ENCODE measurements around the gene TAGAP.

TAGAP gene

DNA sequence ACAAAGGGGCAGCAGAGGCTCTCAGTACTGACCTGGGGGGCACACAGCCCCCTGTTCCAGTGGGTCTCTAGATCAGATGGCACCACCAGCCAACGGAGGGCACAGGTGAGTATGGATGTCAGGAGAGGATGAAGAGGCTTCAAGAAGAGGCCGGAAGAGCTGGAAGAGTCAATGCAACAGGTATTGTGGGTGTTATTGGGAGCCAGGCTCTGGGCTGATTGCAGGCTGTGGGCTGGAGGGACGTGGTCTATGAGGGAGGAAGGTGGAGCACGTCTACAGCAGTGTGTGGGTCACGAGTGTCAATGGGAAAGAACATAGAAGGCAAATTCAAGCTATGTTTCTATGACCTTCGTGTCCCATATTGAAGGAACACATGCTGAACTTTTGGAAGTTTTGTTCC is 18.8 kb upstream of the TAGAP start:
- Histone ChIP-seq H3K36me3 (ENCODE audit: insufficient read depth, low read length) (no peaks in the 10 kb centered on the region), H3K4me1 (ENCODE audit: insufficient read depth, low read length) (no peaks in the 10 kb centered on the region), H3K9me3 (ENCODE audit: control insufficient read depth, insufficient read depth, low read length) (no peaks in the 10 kb centered on the region), H3K9ac (ENCODE audit: low read depth, low read length) (no peak overlapping the region)

DNA sequence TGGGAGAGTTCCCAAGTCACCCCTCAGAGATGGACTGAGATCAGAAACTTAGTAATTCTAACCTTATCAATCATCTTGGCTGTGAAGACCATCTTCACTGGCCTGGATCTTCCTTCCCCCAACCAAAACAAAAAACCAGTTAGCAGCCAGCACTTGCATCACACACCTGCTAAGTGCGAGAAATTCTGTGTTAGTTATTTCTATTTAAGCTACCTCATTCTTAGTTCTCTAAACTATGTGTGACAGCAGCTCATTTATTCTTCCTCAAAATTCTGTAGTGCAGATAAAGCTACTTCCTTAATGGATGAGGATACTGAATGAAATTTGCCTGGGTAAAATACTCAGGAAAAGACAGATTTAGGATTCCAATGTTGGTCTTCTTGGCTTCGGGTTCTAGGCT is 18.2 kb upstream of the TAGAP start:
- no peaks in the 10 kb centered on the region for H3K36me3 ChIP-seq (ENCODE audit: insufficient read depth, low read length)
- H3K4me1 ChIP-seq (ENCODE audit: insufficient read depth, low read length): no peaks in the 10 kb centered on the region
- no peaks in the 10 kb centered on the region for H3K9me3 ChIP-seq (ENCODE audit: control insufficient read depth, insufficient read depth, low read length)
- no peak overlapping the region for H3K9ac ChIP-seq (ENCODE audit: low read depth, low read length)

DNA sequence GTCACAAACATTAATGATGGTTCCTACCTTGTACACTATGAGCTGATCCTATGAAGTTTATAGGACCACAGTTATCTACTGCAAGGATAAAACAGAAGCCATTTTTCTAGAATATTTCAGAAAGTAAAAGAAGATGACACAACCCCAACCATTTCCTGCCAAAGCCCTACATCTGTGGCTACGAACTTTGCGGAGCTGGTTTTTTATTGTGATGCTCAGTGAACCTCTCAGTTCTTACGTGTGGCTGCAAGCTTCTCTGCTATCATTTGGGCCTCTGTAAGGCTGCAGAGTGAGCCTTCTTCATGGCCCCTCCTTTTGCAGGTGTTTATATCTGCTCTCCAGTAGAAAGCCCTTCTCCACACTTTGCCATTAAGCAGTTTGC is 17.8 kb upstream of the TAGAP start:
- Histone ChIP-seq H3K9me3 (ENCODE audit: control insufficient read depth, insufficient read depth, low read length) (no peaks in the 10 kb centered on the region), H3K9ac (ENCODE audit: low read depth, low read length) (no peak overlapping the region), H3K36me3 (ENCODE audit: insufficient read depth, low read length) (no peaks in the 10 kb centered on the region), H3K4me1 (ENCODE audit: insufficient read depth, low read length) (no peaks in the 10 kb centered on the region)

DNA sequence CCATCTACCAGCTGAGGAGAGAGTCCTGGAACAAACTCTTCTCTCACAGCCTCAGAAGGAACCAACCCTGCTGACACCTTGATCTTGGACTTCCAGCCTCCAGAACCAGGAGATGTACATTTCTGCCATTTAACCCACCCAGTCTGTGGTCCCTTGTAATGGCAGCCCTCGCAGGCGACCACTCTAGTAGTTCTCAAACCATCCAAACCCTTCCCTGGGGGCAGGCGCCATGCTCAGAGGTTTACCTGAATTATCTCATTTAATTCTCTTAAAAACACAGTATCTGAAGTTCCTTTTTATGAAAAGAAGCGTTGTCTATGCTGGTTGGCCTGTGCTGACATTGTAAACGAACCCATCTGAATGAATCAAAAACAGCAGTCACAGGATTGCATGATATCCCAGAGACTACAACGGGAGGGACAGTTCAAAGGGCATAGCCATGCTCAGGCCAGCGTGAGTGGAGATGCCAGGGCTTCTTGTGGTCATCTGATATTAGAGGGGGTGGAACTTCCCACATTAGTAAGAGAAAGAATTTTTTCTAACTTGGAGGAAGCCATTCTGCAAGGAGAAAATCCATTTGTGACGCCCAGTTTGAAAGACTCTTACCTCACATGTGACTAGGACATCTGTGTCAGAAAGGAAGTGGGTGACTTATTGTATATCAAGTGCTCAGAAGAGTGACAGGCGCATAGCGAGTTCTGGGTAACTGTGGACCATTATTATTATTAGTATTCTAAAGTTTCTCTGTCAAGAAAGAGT is 17.2 kb upstream of the TAGAP start:
- Histone ChIP-seq H3K4me1 (ENCODE audit: insufficient read depth, low read length) (no peaks in the 10 kb centered on the region), H3K36me3 (ENCODE audit: insufficient read depth, low read length) (no peaks in the 10 kb centered on the region), H3K9ac (ENCODE audit: low read depth, low read length) (no peak overlapping the region), H3K9me3 (ENCODE audit: control insufficient read depth, insufficient read depth, low read length) (no peaks in the 10 kb centered on the region)

DNA sequence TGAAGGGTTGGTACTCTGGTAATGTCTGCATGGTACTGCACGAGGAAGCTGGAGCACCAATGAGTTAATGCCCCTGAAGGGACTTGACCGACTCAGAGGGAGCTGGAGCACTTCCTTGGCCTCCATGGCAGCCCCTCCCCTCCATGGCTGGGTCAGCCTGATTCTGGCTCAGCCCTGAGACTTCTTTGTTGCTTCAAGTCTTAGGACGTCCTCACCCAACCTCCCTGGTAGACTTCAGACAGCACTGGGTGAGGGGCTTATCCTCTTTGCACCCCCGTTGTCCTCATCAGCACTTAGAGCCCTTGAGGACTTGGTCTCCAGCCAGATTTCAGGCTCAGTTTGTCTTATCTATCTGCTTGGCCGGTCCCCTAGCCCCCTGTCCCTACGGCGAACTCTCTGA is 16.4 kb upstream of the TAGAP start:
- Histone ChIP-seq H3K4me1 (ENCODE audit: insufficient read depth, low read length) (no peaks in the 10 kb centered on the region), H3K9me3 (ENCODE audit: control insufficient read depth, insufficient read depth, low read length) (no peaks in the 10 kb centered on the region), H3K36me3 (ENCODE audit: insufficient read depth, low read length) (no peaks in the 10 kb centered on the region), H3K9ac (ENCODE audit: low read depth, low read length) (no peak overlapping the region)

DNA sequence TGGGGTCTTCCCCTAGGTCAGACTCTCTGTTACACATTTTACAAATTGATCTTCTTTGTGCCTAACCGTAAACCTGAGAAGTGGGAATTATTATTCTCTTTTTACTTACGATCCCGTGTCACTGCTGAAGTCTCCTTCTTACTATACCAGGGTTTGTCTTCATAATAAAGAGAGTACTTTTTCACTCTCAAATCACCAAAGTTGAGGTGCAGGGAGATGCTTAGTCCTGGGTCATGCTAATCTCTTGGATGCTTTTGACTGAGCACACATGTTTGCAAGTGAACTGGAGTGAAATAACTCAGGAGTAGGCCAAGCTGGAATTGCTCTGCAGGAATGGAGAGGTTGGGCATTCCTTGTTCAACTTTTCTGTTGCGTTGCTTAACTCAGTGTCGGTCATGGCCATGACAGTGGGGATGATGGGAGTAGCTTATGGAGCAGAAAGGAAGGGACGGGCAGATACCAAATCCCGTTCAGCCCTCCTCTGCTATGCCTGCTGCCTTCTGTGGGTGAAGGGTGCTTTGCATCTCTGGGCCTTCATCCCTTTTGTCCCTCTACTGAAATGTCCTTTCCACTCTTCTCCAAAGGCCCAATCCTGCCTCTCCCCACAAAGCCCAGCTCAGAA is 15.2 kb upstream of the TAGAP start:
- Histone ChIP-seq H3K9me3 (ENCODE audit: control insufficient read depth, insufficient read depth, low read length) (no peaks in the 10 kb centered on the region), H3K36me3 (ENCODE audit: insufficient read depth, low read length) (no peaks in the 10 kb centered on the region), H3K9ac (ENCODE audit: low read depth, low read length) (no peak overlapping the region), H3K4me1 (ENCODE audit: insufficient read depth, low read length) (no peaks in the 10 kb centered on the region)

DNA sequence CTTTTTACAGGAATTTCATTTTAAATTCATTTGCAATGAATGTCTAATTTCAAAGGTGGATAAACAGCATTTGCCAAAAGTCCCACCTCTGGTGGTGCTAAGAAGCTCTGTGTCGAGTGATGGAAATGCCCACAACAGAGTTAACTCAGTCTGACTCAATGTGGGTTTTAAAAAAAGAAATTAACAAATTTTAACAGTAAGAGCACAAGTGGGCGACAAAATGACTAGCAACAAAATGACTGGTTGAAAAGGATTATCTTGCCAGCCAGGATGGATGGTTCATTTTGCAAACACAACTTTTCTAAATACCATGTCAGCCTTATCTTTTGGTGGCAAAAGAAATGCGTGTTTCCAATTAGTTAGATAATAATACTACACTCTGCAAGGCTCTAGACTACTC is 14.3 kb upstream of the TAGAP start:
- Histone ChIP-seq H3K36me3 (ENCODE audit: insufficient read depth, low read length) (no peaks in the 10 kb centered on the region), H3K9ac (ENCODE audit: low read depth, low read length) (no peak overlapping the region), H3K4me1 (ENCODE audit: insufficient read depth, low read length) (no peaks in the 10 kb centered on the region), H3K9me3 (ENCODE audit: control insufficient read depth, insufficient read depth, low read length) (no peaks in the 10 kb centered on the region)

DNA sequence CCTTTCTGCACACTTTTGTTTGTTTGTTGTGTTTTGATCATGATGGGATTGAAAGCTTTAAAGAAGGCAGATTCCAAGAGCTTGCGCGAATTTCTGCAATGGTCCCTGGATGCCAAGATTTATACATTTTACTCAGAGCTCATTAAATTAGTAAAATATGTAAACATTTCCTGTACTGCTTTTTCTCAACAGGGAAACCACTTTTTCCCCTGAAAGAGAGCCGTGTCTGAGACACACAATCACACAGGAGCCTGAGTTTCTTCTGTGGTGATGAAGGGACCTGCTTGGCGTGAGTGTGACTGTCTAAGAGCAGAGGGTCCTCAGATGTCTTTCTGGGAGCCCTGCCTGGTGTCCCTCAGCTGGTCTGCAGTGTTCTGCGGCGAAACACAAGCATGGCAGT is 12.1 kb upstream of the TAGAP start:
- Histone ChIP-seq H3K9ac (ENCODE audit: low read depth, low read length) (no peak overlapping the region), H3K36me3 (ENCODE audit: insufficient read depth, low read length) (no peaks in the 10 kb centered on the region), H3K4me1 (ENCODE audit: insufficient read depth, low read length) (no peaks in the 10 kb centered on the region), H3K9me3 (ENCODE audit: control insufficient read depth, insufficient read depth, low read length) (no peaks in the 10 kb centered on the region)

DNA sequence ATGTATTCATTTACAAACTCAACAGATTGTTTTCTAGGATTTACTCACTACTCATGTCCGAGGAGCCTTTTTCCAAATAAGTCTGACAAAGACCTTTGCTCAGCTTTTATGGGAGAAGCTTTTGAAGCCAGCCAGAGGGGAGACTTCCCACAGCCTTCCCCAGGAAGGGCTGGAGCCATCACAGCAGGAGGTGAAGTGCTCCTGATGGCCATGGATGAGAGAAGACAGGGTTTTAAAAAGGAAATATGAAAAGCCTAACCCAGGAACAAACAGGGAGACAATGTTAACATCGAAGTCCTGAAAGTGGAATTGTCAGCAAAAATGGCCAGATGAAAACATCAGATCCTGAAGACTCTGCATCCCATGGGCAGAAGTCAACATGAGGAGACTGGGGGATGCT is 11.6 kb upstream of the TAGAP start:
- Histone ChIP-seq H3K9ac (ENCODE audit: low read depth, low read length) (no peak overlapping the region), H3K36me3 (ENCODE audit: insufficient read depth, low read length) (no peaks in the 10 kb centered on the region), H3K9me3 (ENCODE audit: control insufficient read depth, insufficient read depth, low read length) (no peaks in the 10 kb centered on the region), H3K4me1 (ENCODE audit: insufficient read depth, low read length) (no peaks in the 10 kb centered on the region)

DNA sequence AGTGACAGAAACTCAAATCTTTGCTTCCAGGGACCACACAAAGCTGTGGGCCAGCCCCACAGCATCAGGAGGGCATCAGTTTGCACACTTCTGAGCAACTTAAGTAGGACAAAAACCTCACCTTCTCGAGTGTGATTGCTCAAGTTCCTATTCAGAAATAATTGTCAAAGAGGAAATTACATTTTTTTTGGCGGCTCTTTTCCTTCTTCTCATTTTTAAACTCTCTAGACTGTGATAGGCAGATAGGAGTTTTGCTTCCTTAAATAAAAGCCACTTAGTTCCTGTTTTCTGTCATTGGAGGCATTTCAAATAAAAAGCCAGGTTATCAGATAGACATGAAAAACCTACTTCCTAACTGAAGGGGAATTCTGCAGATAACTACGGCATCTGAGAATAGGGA is 11.2 kb upstream of the TAGAP start:
- Histone ChIP-seq H3K9me3 (ENCODE audit: control insufficient read depth, insufficient read depth, low read length) (no peaks in the 10 kb centered on the region), H3K4me1 (ENCODE audit: insufficient read depth, low read length) (no peaks in the 10 kb centered on the region), H3K9ac (ENCODE audit: low read depth, low read length) (no peak overlapping the region), H3K36me3 (ENCODE audit: insufficient read depth, low read length) (no peaks in the 10 kb centered on the region)

DNA sequence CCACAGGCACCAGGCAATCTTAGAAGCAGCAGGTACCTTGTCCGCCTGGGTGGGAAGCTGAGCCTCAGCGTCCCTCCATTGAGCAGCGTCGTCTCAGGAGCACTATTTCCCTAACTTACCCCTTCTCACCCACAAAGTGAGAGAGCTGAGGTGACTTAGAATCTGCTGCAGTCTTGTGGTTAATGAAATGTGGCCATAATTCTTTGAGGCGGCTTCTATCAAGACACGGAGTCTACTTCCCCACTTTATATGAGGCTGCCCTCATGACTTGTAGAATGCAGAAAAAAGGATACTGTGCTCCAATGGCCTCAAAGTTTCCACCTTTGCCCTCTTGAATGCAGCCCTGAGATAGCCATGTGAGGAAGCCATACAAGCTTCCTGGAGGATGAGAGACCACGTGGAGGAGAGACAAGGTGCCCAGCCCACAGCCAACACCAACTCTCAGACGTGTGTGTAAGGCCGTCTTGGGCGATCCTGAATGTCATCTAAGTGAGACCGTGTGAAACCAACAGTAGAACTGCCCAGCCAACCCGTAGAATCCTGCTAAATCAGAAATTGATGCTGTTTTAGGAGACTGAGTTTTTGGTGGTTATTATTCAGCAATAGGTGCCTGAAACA is 9.1 kb upstream of the TAGAP start:
- H3K36me3 ChIP-seq (ENCODE audit: insufficient read depth, low read length): no peaks in the 10 kb centered on the region
- H3K9ac ChIP-seq (ENCODE audit: low read depth, low read length): no peak overlapping the region
- no peaks in the 10 kb centered on the region for H3K9me3 ChIP-seq (ENCODE audit: control insufficient read depth, insufficient read depth, low read length)
- H3K4me1 ChIP-seq (ENCODE audit: insufficient read depth, low read length): no peaks in the 10 kb centered on the region

DNA sequence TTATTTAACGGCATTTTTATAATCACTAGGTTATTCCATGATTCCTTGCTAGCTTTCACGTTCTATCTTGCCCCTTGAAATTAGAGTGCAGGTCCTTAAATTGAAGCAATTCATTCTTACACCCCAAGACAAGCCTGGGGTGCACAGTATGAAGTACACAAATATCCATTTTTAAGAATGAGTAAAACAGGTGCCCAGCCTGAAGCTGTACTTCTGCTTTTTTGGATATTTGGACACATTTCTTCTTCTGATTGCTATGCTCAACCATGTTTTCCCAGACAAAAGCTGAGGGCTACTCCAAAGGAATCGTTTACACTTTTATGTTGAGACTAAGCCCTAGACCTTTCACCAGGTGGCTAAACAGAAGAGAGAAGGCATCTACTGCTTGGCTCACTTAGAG is 7.9 kb upstream of the TAGAP start:
- no peaks in the 10 kb centered on the region for H3K36me3 ChIP-seq (ENCODE audit: insufficient read depth, low read length)
- no peaks in the 10 kb centered on the region for H3K4me1 ChIP-seq (ENCODE audit: insufficient read depth, low read length)
- no peak overlapping the region for H3K9ac ChIP-seq (ENCODE audit: low read depth, low read length)
- H3K9me3 ChIP-seq (ENCODE audit: control insufficient read depth, insufficient read depth, low read length): no peaks in the 10 kb centered on the region

DNA sequence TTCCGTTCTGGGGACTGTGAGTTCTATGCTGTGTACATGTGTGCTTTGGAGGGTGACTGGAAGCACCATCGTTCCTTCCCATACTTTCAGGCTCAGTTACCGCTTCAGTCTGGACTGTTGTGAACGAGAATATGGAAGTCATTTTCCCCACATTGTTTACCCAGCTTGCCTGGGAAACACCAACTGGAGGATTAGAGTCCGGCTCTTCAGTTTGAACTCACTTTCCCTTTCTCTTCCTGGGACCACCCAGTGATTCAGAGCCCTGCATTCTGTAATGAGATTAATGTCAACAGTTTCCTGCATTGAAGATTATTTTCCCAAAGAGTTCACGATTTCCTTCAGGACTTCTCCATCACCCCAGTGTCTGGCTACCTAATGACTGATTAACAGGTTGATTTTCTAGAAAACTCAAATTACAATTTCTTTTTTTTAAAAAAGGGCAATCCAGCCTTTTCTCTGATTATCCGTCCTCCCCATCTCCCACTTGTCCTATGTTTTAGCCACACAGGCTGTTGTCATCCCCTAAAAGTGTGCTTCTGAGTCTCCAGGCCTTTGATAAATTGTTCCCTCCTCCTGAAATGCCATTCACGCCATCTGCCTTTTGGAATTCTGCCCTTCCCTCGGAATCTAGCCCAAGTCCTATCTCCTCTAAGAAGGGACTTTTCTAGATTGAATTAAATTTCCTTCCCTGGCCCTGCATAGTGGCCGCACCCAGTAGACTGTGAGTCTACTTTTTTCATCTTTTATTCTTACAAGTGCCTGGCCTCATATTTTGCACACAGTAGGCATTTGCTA is 3.3 kb upstream of the TAGAP start:
- no peaks in the 10 kb centered on the region for H3K36me3 ChIP-seq (ENCODE audit: insufficient read depth, low read length)
- 0 out of 2 replicates have a peak, but pooled peaks cover 3% of the 10 kb centered on the region for H3K4me1 ChIP-seq (ENCODE audit: insufficient read depth, low read length)
- no peak overlapping the region for H3K9ac ChIP-seq (ENCODE audit: low read depth, low read length)
- no peaks in the 10 kb centered on the region for H3K9me3 ChIP-seq (ENCODE audit: control insufficient read depth, insufficient read depth, low read length)

DNA sequence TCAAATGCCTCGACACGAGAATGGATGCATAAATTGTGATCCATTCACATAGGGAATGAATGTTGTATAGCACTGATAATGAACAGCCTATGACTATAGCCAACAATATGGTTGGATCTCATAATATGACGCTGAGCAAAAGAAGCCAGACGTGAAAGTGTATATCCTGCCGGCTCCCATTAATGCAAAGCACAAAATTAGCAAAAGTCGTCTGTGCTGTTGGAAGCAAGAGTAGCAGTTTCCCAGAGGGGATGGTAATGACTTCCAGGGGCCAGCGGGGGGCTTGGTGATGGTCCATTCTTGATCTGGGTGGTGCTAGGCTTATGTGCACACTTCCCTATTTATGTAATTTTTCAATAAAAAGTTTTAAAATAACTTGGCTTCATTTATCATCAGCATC is 1.0 kb upstream of the TAGAP start:
- Histone ChIP-seq H3K4me1 (ENCODE audit: insufficient read depth, low read length) (0 out of 2 replicates have a peak, but pooled peaks cover 9% of the 10 kb centered on the region), H3K9ac (ENCODE audit: low read depth, low read length) (no peak overlapping the region), H3K36me3 (ENCODE audit: insufficient read depth, low read length) (no peaks in the 10 kb centered on the region), H3K9me3 (ENCODE audit: control insufficient read depth, insufficient read depth, low read length) (no peaks in the 10 kb centered on the region)

Measured in ES-I3 (cell line).